HepG2 (cell line): Measurements from ENCODE around the gene CD207. TPM values are rescaled to one million over a fixed set of nuclear protein-coding genes. Genes with fewer than 3 reads are reported as not detected.

ENCODE experiments used
- ATAC-seq: fragments of 200-7000 bp; cut with Tn5 transposase; 3 replicates; pipeline ENCODE4 v1.9.1; 2020; ENCODE audit warnings: mild to moderate bottlenecking, moderate library complexity
- BruUV-seq: library from RNA; stranded (reverse); fragments of 400-500 nt; replicated peaks from 2 replicates; lab custom pipeline; 2021; lab: Mats Ljungman, UMichigan
- CTCF ChIA-PET: fragments of 300-600 bp; formaldehyde crosslinking; extraction: SDS; loops from one replicate; lab custom pipeline; 2021; ENCODE audit warnings: low total read pairs, inconsistent platforms, low intra/inter-chr PET ratio; lab: Yijun Ruan, JAX
- POLR2A ChIA-PET: fragments of 350-600 bp; sonication (Branson Sonifier 250); formaldehyde crosslinking; loops from one replicate; lab custom pipeline; 2020; ENCODE audit warnings: antibody characterized with exemption, inconsistent platforms; lab: Yijun Ruan, JAX
- DNase-seq: peaks from one replicate; pipeline ENCODE4 v3.0.0-alpha.2; 2015; ENCODE audit warnings: low spot score
- FAIRE-seq: peaks from 3 replicates; lab custom pipeline; 2011; peaks lifted over from hg19 to GRCh38; lab: Jason Lieb, UNC
- H2AFZ ChIP-seq: one replicate; pipeline ENCODE4 v1.6.1; 2011; ENCODE audit warnings: low read length, inconsistent platforms
- H3K27ac ChIP-seq: fragments of 300-600 bp; 3 replicates; pipeline ENCODE4 v1.8.0; 2011; ENCODE audit warnings: mixed run types, mild to moderate bottlenecking, mixed read lengths, low read length, inconsistent platforms; ENCODE audit not compliant: insufficient read depth; ENCODE audit errors: extremely low read length
- H3K27me3 ChIP-seq, 2 experiments: fragments of 200-600 bp in 1 of 2; 2 replicates in 1 of 2; 3 replicates in 1 of 2; pipeline versions ENCODE4 v1.6.0 to v1.8.0; 2011; ENCODE audit warnings: low read length in 2 of 2, mild to moderate bottlenecking in 2 of 2, moderate library complexity in 2 of 2, inconsistent platforms in 1 of 2; ENCODE audit not compliant: insufficient read depth in 2 of 2, control insufficient read depth in 1 of 2
- H3K36me3 ChIP-seq, 2 experiments: fragments of 200-600 bp in 1 of 2; replicated peaks in 1 of 2; 2 replicates in 1 of 2; 3 replicates in 1 of 2; pipeline versions ENCODE4 v1.5.1 to v1.8.0; 2011; ENCODE audit warnings: low read length in 2 of 2, inconsistent platforms in 1 of 2; ENCODE audit not compliant: insufficient read depth in 2 of 2, control insufficient read depth in 1 of 2
- H3K4me1 ChIP-seq: 2 replicates; pipeline ENCODE4 v1.5.1; 2012; ENCODE audit warnings: low read length, inconsistent platforms; ENCODE audit not compliant: insufficient read depth
- H3K4me2 ChIP-seq: 2 replicates; pipeline ENCODE4 v1.6.0; 2011; ENCODE audit warnings: low read depth, low read length, inconsistent platforms
- H3K4me3 ChIP-seq, 3 experiments: fragments of 200-600 bp in 1 of 3; sonication (generic), shearing (Covaris generic) in 1 of 3; replicated peaks in 1 of 3; 2 replicates each; pipeline ENCODE4 v1.5.1; 2011 to 2016; ENCODE audit warnings: low read length in 3 of 3, inconsistent platforms in 2 of 3, low read depth in 2 of 3, mild to moderate bottlenecking in 2 of 3, control low read depth in 1 of 3, mixed read lengths in 1 of 3; ENCODE audit not compliant: insufficient read depth in 1 of 3
- H3K79me2 ChIP-seq: one replicate; pipeline ENCODE4 v1.6.1; 2011; ENCODE audit warnings: low read length, inconsistent platforms; ENCODE audit not compliant: insufficient read depth
- H3K9ac ChIP-seq: 2 replicates; pipeline ENCODE4 v1.6.0; 2011; ENCODE audit warnings: mild to moderate bottlenecking, low read depth, low read length, inconsistent platforms; ENCODE audit not compliant: insufficient read depth
- H3K9me3 ChIP-seq: 2 replicates; pipeline ENCODE4 v1.5.1; 2012; ENCODE audit warnings: mild to moderate bottlenecking, low read length
- H4K20me1 ChIP-seq: 2 replicates; pipeline ENCODE4 v1.6.0; 2011; ENCODE audit warnings: inconsistent platforms, mild to moderate bottlenecking, low read length, moderate library complexity; ENCODE audit not compliant: insufficient read depth
- CENPX ChIP-seq: sonication (generic); formaldehyde crosslinking; IDR thresholded peaks from 2 replicates; pipeline ENCODE4 v1.9.0; 2021; ENCODE audit warnings: mild to moderate bottlenecking, missing genetic modification reagents, moderate library complexity
- MTA1 ChIP-seq: sonication (generic); formaldehyde crosslinking; IDR thresholded peaks from 2 replicates; pipeline ENCODE4 v1.4.0; 2020; ENCODE audit warnings: missing genetic modification reagents, mild to moderate bottlenecking, borderline replicate concordance
- POLR2AphosphoS5 ChIP-seq: IDR thresholded peaks from 2 replicates; pipeline ENCODE4 v1.6.1; 2012; ENCODE audit warnings: low read depth, low read length
- SNAPC2 ChIP-seq: sonication (generic); formaldehyde crosslinking; IDR thresholded peaks from 2 replicates; pipeline ENCODE4 v1.8.1; 2022; ENCODE audit warnings: mild to moderate bottlenecking, missing genetic modification reagents
- ZNF335 ChIP-seq: sonication (generic); formaldehyde crosslinking; IDR thresholded peaks from 2 replicates; pipeline ENCODE4 v1.4.0; 2020; ENCODE audit warnings: missing genetic modification reagents
- ZNF550 ChIP-seq: sonication (generic); formaldehyde crosslinking; IDR thresholded peaks from 2 replicates; pipeline ENCODE4 v1.4.0; 2020; ENCODE audit warnings: mild to moderate bottlenecking, missing genetic modification reagents, borderline replicate concordance
- ZNF775 ChIP-seq: sonication (generic); formaldehyde crosslinking; IDR thresholded peaks from 2 replicates; pipeline ENCODE4 v1.4.0; 2020; ENCODE audit warnings: missing genetic modification reagents, mild to moderate bottlenecking, moderate library complexity, borderline replicate concordance
- WGBS: methylation state at CpG from one replicate; pipeline ENCODE4 v1.1.6; 2017; ENCODE audit warnings: low lambda C conversion rate; 5-methylcytosine and 5-hydroxymethylcytosine counted together
- in situ Hi-C: cut with HindIII; loops from 2 replicates; pipeline ENCODE4 v1.10.0; 2017; ENCODE audit warnings: low pct_unique_long_range_greater_than_20kb; ENCODE audit not compliant: extremely low pct_ligation_motif_present
- intact Hi-C: fragments of 100-400 bp; cut with micrococcal nuclease; formaldehyde crosslinking; loops from one replicate; pipeline ENCODE4 v1.10.0; 2022; ENCODE audit not compliant: unreplicated experiment
- polyA plus RNA-seq, 8 experiments: library from polyadenylated mRNA; depleted of rRNA in 3 of 8; stranded (reverse) in 7 of 8; unstranded in 1 of 8; fragments of >200 nt; fragmentation: Illumina TruSeq in 4 of 8; extraction: Trizol in 4 of 8; gene quantifications; 2 replicates each; pipeline versions ENCODE4 v1.2.1 to v1.2.3, GENCODE V29; 2011 to 2016; ENCODE audit warnings: low read depth in 4 of 8, missing spikeins in 1 of 8, mixed read lengths in 1 of 8; ENCODE audit not compliant: insufficient read depth in 1 of 8
- total RNA-seq, 5 experiments: library from RNA; depleted of rRNA; stranded (reverse); fragments of >200 nt; fragmentation: Illumina TruSeq; extraction: Trizol; gene quantifications; 2 replicates each; pipeline ENCODE4 v1.2.3, GENCODE V29; 2016; ENCODE audit warnings: low read depth in 1 of 5
- TF ChIP-seq, protein P1 (sequence below): sonication (generic); formaldehyde crosslinking; IDR thresholded peaks from 2 replicates; pipeline ENCODE4 v1.4.0; 2020; ENCODE audit warnings: missing genetic modification reagents
- TF ChIP-seq, protein P2 (sequence below): sonication (generic); formaldehyde crosslinking; IDR thresholded peaks from 2 replicates; pipeline ENCODE4 v1.4.0; 2020; ENCODE audit warnings: mild to moderate bottlenecking, missing genetic modification reagents
- TF ChIP-seq, protein P3 (sequence below): sonication (generic); formaldehyde crosslinking; IDR thresholded peaks from 2 replicates; pipeline ENCODE4 v1.9.0; 2021; ENCODE audit warnings: missing genetic modification reagents, borderline replicate concordance
- TF ChIP-seq, protein P4 (sequence below): sonication (generic); formaldehyde crosslinking; IDR thresholded peaks from 2 replicates; pipeline ENCODE4 v1.5.0; 2020; ENCODE audit warnings: mild to moderate bottlenecking, missing genetic modification reagents

Gene CD207
- total and polyA plus RNA-seq, 2 of the 13 experiments (the other 11 are each of a cell fraction or from before 2014, with no cell fraction given), result 0.09 to 0.15 TPM

DNA sequence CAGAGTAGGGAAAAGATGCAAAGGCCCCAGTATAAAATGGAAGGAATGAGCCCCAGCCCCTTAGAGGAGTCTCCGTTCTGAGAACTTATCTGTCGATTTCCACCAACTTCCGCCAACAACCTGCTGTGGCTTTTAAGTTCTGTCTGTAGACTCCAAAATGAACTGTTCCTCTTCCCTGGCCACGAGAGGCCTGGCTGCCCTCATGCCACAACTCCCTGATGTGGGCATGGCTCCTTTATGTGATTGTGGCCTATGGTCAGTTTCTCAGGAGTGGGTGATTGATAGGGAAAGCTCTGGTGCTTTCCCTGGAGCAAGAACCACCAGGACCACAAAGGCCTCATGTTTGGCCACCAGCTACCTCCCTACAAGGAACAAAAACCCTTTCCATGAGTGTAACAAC is 18.8 kb upstream of the CD207 start (continued):
- no peak for TF ChIP-seq ZNF550 (CRISPR knock-in tag)
- TF ChIP-seq, protein P1, sequence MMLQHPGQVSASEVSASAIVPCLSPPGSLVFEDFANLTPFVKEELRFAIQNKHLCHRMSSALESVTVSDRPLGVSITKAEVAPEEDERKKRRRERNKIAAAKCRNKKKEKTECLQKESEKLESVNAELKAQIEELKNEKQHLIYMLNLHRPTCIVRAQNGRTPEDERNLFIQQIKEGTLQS (CRISPR knock-in tag), result no peak
- TF ChIP-seq, protein P2, sequence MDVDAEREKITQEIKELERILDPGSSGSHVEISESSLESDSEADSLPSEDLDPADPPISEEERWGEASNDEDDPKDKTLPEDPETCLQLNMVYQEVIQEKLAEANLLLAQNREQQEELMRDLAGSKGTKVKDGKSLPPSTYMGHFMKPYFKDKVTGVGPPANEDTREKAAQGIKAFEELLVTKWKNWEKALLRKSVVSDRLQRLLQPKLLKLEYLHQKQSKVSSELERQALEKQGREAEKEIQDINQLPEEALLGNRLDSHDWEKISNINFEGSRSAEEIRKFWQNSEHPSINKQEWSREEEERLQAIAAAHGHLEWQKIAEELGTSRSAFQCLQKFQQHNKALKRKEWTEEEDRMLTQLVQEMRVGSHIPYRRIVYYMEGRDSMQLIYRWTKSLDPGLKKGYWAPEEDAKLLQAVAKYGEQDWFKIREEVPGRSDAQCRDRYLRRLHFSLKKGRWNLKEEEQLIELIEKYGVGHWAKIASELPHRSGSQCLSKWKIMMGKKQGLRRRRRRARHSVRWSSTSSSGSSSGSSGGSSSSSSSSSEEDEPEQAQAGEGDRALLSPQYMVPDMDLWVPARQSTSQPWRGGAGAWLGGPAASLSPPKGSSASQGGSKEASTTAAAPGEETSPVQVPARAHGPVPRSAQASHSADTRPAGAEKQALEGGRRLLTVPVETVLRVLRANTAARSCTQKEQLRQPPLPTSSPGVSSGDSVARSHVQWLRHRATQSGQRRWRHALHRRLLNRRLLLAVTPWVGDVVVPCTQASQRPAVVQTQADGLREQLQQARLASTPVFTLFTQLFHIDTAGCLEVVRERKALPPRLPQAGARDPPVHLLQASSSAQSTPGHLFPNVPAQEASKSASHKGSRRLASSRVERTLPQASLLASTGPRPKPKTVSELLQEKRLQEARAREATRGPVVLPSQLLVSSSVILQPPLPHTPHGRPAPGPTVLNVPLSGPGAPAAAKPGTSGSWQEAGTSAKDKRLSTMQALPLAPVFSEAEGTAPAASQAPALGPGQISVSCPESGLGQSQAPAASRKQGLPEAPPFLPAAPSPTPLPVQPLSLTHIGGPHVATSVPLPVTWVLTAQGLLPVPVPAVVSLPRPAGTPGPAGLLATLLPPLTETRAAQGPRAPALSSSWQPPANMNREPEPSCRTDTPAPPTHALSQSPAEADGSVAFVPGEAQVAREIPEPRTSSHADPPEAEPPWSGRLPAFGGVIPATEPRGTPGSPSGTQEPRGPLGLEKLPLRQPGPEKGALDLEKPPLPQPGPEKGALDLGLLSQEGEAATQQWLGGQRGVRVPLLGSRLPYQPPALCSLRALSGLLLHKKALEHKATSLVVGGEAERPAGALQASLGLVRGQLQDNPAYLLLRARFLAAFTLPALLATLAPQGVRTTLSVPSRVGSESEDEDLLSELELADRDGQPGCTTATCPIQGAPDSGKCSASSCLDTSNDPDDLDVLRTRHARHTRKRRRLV (CRISPR knock-in tag), result no peak

DNA sequence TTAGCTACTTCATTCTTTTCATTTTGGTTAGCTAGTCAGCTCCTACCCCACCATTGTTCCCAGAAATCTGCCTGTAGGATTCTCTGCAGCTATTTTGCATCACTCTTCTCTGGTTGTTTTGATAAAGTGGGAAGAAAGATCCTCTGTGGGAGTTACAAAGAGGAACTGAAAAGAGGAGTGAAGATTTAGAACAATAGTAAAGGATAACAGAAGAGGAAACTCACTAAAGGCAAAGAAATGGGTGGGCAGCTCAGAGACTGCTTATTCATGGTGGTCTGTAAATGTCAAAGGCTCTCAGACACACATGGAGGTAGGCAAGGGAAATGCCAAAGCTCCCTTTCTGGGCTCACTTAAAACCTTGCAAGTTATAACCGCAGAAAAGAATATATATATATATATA is 17.2 kb upstream of the CD207 start:
- peaks cover 0 to 8% of the 10 kb centered on the region in 2 experiments; a peak in 2 of 5 replicates for H3K27me3 ChIP-seq
- in situ Hi-C loops (no loop called here), intact Hi-C loops (no loop called here)
- DNase-seq, result no peak
- POLR2A ChIA-PET, result no interaction called here
- BruUV-seq, result no TSS peak
- no peaks in the 10 kb centered on the region for H3K9me3 ChIP-seq
- H4K20me1 ChIP-seq, result no peaks in the 10 kb centered on the region
- CTCF ChIA-PET, result no interaction called here
- H3K4me2 ChIP-seq, result no peak overlapping the region
- no peak overlapping the region for H3K27ac ChIP-seq
- no peak for FAIRE-seq
- ATAC-seq, result no peak
- H3K79me2 ChIP-seq, result no peaks in the 10 kb centered on the region
- H3K9ac ChIP-seq, result no peak overlapping the region
- no peaks in the 10 kb centered on the region for H3K36me3 ChIP-seq
- H3K4me3 ChIP-seq, result no peak overlapping the region
- no peaks in the 10 kb centered on the region for H3K4me1 ChIP-seq
- WGBS, result 81% methylated on average over 1 of the region's 1 CpG
- H2AFZ ChIP-seq, result no peak overlapping the region
- TF ChIP-seq POLR2AphosphoS5, result no peak
- TF ChIP-seq, protein P3, sequence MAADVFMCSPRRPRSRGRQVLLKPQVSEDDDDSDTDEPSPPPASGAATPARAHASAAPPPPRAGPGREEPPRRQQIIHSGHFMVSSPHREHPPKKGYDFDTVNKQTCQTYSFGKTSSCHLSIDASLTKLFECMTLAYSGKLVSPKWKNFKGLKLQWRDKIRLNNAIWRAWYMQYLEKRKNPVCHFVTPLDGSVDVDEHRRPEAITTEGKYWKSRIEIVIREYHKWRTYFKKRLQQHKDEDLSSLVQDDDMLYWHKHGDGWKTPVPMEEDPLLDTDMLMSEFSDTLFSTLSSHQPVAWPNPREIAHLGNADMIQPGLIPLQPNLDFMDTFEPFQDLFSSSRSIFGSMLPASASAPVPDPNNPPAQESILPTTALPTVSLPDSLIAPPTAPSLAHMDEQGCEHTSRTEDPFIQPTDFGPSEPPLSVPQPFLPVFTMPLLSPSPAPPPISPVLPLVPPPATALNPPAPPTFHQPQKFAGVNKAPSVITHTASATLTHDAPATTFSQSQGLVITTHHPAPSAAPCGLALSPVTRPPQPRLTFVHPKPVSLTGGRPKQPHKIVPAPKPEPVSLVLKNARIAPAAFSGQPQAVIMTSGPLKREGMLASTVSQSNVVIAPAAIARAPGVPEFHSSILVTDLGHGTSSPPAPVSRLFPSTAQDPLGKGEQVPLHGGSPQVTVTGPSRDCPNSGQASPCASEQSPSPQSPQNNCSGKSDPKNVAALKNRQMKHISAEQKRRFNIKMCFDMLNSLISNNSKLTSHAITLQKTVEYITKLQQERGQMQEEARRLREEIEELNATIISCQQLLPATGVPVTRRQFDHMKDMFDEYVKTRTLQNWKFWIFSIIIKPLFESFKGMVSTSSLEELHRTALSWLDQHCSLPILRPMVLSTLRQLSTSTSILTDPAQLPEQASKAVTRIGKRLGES (CRISPR knock-in tag), result no peak
- TF ChIP-seq, protein P4, sequence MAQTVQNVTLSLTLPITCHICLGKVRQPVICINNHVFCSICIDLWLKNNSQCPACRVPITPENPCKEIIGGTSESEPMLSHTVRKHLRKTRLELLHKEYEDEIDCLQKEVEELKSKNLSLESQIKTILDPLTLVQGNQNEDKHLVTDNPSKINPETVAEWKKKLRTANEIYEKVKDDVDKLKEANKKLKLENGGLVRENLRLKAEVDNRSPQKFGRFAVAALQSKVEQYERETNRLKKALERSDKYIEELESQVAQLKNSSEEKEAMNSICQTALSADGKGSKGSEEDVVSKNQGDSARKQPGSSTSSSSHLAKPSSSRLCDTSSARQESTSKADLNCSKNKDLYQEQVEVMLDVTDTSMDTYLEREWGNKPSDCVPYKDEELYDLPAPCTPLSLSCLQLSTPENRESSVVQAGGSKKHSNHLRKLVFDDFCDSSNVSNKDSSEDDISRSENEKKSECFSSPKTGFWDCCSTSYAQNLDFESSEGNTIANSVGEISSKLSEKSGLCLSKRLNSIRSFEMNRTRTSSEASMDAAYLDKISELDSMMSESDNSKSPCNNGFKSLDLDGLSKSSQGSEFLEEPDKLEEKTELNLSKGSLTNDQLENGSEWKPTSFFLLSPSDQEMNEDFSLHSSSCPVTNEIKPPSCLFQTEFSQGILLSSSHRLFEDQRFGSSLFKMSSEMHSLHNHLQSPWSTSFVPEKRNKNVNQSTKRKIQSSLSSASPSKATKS (CRISPR knock-in tag), result no peak
- no peak for TF ChIP-seq SNAPC2 (CRISPR knock-in tag)
- TF ChIP-seq MTA1 (CRISPR knock-in tag), result no peak
- no peak for TF ChIP-seq ZNF335
- no peak for TF ChIP-seq CENPX (CRISPR knock-in tag)
- no peak for TF ChIP-seq ZNF775 (CRISPR knock-in tag)
